Keratinocyte (primary cell): ENCODE data around the gene PRKCH. TPM values are rescaled to one million over a fixed set of nuclear protein-coding genes. Genes with fewer than 3 reads are reported as not detected.

ENCODE experiments used
- DNase-seq: peaks from one replicate; pipeline ENCODE4 v3.0.0-alpha.2; 2011; ENCODE audit warnings: low read depth, missing footprints, low spot score
- FAIRE-seq: peaks from 2 replicates; lab custom pipeline; 2011; peaks lifted over from hg19 to GRCh38; lab: Jason Lieb, UNC
- H2AFZ ChIP-seq: 2 replicates; pipeline ENCODE4 v1.6.0; 2012; ENCODE audit warnings: low read length, control low read depth, inconsistent platforms; ENCODE audit not compliant: control insufficient read depth
- H3K27ac ChIP-seq: 2 replicates; pipeline ENCODE4 v1.5.1; 2011; ENCODE audit warnings: low read length; ENCODE audit not compliant: control insufficient read depth, insufficient read depth
- H3K27me3 ChIP-seq: 3 replicates; pipeline ENCODE4 v1.6.0; 2011; ENCODE audit warnings: low read length; ENCODE audit not compliant: control insufficient read depth, insufficient read depth; ENCODE audit errors: extremely low read depth
- H3K36me3 ChIP-seq, 2 experiments: 2 replicates in 1 of 2; 3 replicates in 1 of 2; pipeline ENCODE4 v1.5.1; 2011; ENCODE audit warnings: low read length in 2 of 2, mild to moderate bottlenecking in 1 of 2; ENCODE audit not compliant: control insufficient read depth in 2 of 2, insufficient read depth in 2 of 2; ENCODE audit errors: extremely low read depth in 1 of 2
- H3K4me1 ChIP-seq: 3 replicates; pipeline ENCODE4 v1.5.1; 2011; ENCODE audit warnings: low read length; ENCODE audit not compliant: control insufficient read depth, insufficient read depth; ENCODE audit errors: extremely low read depth
- H3K4me2 ChIP-seq: 3 replicates; pipeline ENCODE4 v1.6.0; 2011; ENCODE audit warnings: low read depth, low read length; ENCODE audit not compliant: control insufficient read depth, insufficient read depth; ENCODE audit errors: extremely low read depth
- H3K4me3 ChIP-seq, 3 experiments: fragments of 200-600 bp in 1 of 3; sonication (generic) in 1 of 3; 2 replicates in 2 of 3; 3 replicates in 1 of 3; pipeline ENCODE4 v1.5.1; 2011 to 2016; ENCODE audit warnings: low read length in 3 of 3, mild to moderate bottlenecking in 3 of 3, control low read depth in 2 of 3, inconsistent platforms in 1 of 3, low read depth in 1 of 3, mixed read lengths in 1 of 3, mixed run types in 1 of 3, moderate library complexity in 1 of 3; ENCODE audit not compliant: control insufficient read depth in 2 of 3, insufficient read depth in 2 of 3; ENCODE audit errors: extremely low read depth in 1 of 3
- H3K79me2 ChIP-seq: 2 replicates; pipeline ENCODE4 v1.6.0; 2012; ENCODE audit warnings: low read length; ENCODE audit not compliant: control insufficient read depth, insufficient read depth
- H3K9ac ChIP-seq: 3 replicates; pipeline ENCODE4 v1.6.0; 2011; ENCODE audit warnings: low read length; ENCODE audit not compliant: control insufficient read depth, insufficient read depth; ENCODE audit errors: extremely low read depth
- H3K9me1 ChIP-seq: 3 replicates; pipeline ENCODE4 v1.6.0; 2011; ENCODE audit warnings: low read length; ENCODE audit not compliant: control insufficient read depth, insufficient read depth; ENCODE audit errors: extremely low read depth
- H3K9me3 ChIP-seq: 2 replicates; pipeline ENCODE4 v1.5.1; 2012; ENCODE audit warnings: low read depth, low read length; ENCODE audit not compliant: control insufficient read depth
- H4K20me1 ChIP-seq: 3 replicates; pipeline ENCODE4 v1.6.0; 2011; ENCODE audit warnings: low read length; ENCODE audit not compliant: control insufficient read depth, insufficient read depth; ENCODE audit errors: extremely low read depth
- CTCF ChIP-seq, 3 experiments: IDR thresholded peaks in 1 of 3; conservative IDR thresholded peaks in 1 of 3; optimal IDR thresholded peaks in 1 of 3; 2 replicates in 2 of 3; 3 replicates in 1 of 3; pipeline versions ENCODE3 to v1.5.1; 2011; ENCODE audit warnings: low read length in 3 of 3, mild to moderate bottlenecking in 3 of 3, moderate library complexity in 2 of 3, control low read depth in 1 of 3, inconsistent platforms in 1 of 3; ENCODE audit not compliant: insufficient read depth in 2 of 3; ENCODE audit errors: extremely low read depth in 1 of 3
- EZH2 ChIP-seq: IDR thresholded peaks from one replicate; pipeline ENCODE4 v1.6.1; 2012; ENCODE audit warnings: inconsistent platforms, mild to moderate bottlenecking, low read length, moderate library complexity
- dilution Hi-C: fragments of 300-500 bp; cut with MboI; formaldehyde crosslinking; loops from one replicate; pipeline ENCODE4 v1.7.0; 2020; ENCODE audit warnings: low sequenced_read_pairs; ENCODE audit not compliant: extremely low pct_ligation_motif_present
- polyA plus RNA-seq, 5 experiments: library from polyadenylated mRNA; depleted of rRNA in 3 of 5; stranded (reverse) in 3 of 5; stranded (forward) in 1 of 5; unstranded in 1 of 5; fragments of >200 nt; gene quantifications; 1 replicate in 1 of 5; 2 replicates in 3 of 5; 3 replicates in 1 of 5; pipeline versions ENCODE4 v1.2.1 to v1.2.3, GENCODE V29; 2011 to 2012; ENCODE audit warnings: missing spikeins in 2 of 5, low read depth in 1 of 5, low replicate concordance in 1 of 5

PRKCH gene
- polyA plus RNA-seq, 1 donor (not counting 4 experiments of a cell fraction or from before 2014, with no cell fraction given), result 13.7 TPM

- Histone ChIP-seq H3K27ac (no peak overlapping the region), H3K79me2 (peaks cover 2% of the 10 kb centered on the region), H3K9ac (no peak overlapping the region), H3K4me1 (peaks cover 3% of the 10 kb centered on the region), H3K9me3 (no peaks in the 10 kb centered on the region), H3K36me3 (no peaks in the 10 kb centered on the region), H3K27me3 (no peaks in the 10 kb centered on the region), H2AFZ (no peak overlapping the region), H3K4me3 (no peak overlapping the region), H3K4me2 (no peak overlapping the region), H3K9me1 (no peaks in the 10 kb centered on the region), H4K20me1 (no peaks in the 10 kb centered on the region)
- FAIRE-seq (peak; percentile 58), DNase-seq (no peak)
- dilution Hi-C loops, result no loop called here
- TF ChIP-seq EZH2 (no peak), CTCF (optimal IDR thresholded peaks at IDR 0.05 in 1 of 3, IDR thresholded peaks at IDR 0.05 in 1 of 3, conservative IDR thresholded peaks at IDR 0.05 in 1 of 3; ENCODE audit: extremely low read depth in 1 of 3, insufficient read depth in 2 of 3, low read length in 3 of 3) (no peak)
Measured at GRCh38 chr14:61365667-61366212, 44.4 kb downstream of the PRKCH start.

- Histone ChIP-seq H3K4me2 (no peak overlapping the region), H3K27me3 (no peaks in the 10 kb centered on the region), H3K79me2 (no peaks in the 10 kb centered on the region), H3K4me1 (peaks cover 3% of the 10 kb centered on the region), H3K4me3 (no peak overlapping the region), H3K36me3 (no peaks in the 10 kb centered on the region), H3K9me1 (no peaks in the 10 kb centered on the region), H4K20me1 (no peaks in the 10 kb centered on the region), H3K9ac (no peak overlapping the region), H3K27ac (no peak overlapping the region), H2AFZ (no peak overlapping the region), H3K9me3 (no peaks in the 10 kb centered on the region)
- no peak for DNase-seq
- TF ChIP-seq CTCF (optimal IDR thresholded peaks at IDR 0.05 in 1 of 3, IDR thresholded peaks at IDR 0.05 in 1 of 3, conservative IDR thresholded peaks at IDR 0.05 in 1 of 3; ENCODE audit: extremely low read depth in 1 of 3, insufficient read depth in 2 of 3, low read length in 3 of 3) (no peak), EZH2 (no peak)
- no peak for FAIRE-seq
- dilution Hi-C loops, result no loop called here
Measured at GRCh38 chr14:61368114-61368710, 46.8 kb downstream of the PRKCH start.
